Suprapubic skin (tissue), 3 donors: Measurements from ENCODE around the gene ROBO3.

Experiments
- CTCF ChIP-seq, 2 donors: fragments of 200-600 bp in 1 of 2; fragments of 450-650 bp in 1 of 2; sonication (generic) in 1 of 2; IDR thresholded peaks; one replicate each; pipeline ENCODE4 v1.5.1; 2016 to 2019; ENCODE audit warnings: antibody characterized with exemption in 2 of 2, mild to moderate bottlenecking in 1 of 2, moderate library complexity in 1 of 2
- EP300 ChIP-seq: sonication (generic); formaldehyde crosslinking; IDR thresholded peaks from one replicate; pipeline ENCODE4 v1.6.1; 2017; ENCODE audit warnings: antibody characterized with exemption
- POLR2A ChIP-seq, 2 donors: fragments of 450-650 bp; IDR thresholded peaks; one replicate each; pipeline ENCODE4 v1.6.1; 2017; ENCODE audit warnings: antibody characterized with exemption in 2 of 2, mild to moderate bottlenecking in 2 of 2, moderate library complexity in 2 of 2

- TF ChIP-seq CTCF (IDR thresholded peaks at IDR 0.05) (no peak), POLR2A (IDR thresholded peaks at IDR 0.05) (no peak), EP300 (no peak)
Observed at GRCh38 chr11:124841840-124842239, 23.4 kb upstream of the ROBO3 start.
